HepG2 (cell line): ENCODE measurements around the gene TM6SF1. TPM values are rescaled to one million over a fixed set of nuclear protein-coding genes. Genes with fewer than 3 reads are reported as not detected.
A peak's percentile ranks its signal among the peaks of the same experiment; 100 is the strongest.

Source experiments
- ADNP ChIP-seq: sonication (generic); formaldehyde crosslinking; IDR thresholded peaks from 2 replicates; pipeline ENCODE4 v1.4.0; 2020; ENCODE audit warnings: missing genetic modification reagents
- AFF4 ChIP-seq: sonication (generic); formaldehyde crosslinking; IDR thresholded peaks from 2 replicates; pipeline ENCODE4 v1.4.0; 2020; ENCODE audit warnings: missing genetic modification reagents
- BCL3 ChIP-seq: sonication (generic); formaldehyde crosslinking; IDR thresholded peaks from 2 replicates; pipeline ENCODE4 v1.5.1; 2020; ENCODE audit warnings: mild to moderate bottlenecking, missing genetic modification reagents, moderate library complexity
- CEBPB ChIP-seq: IDR thresholded peaks from 2 replicates; pipeline ENCODE4 v1.6.1; 2011; ENCODE audit warnings: low read depth, low read length, improper control_type of control experiment, borderline replicate concordance
- ELK4 ChIP-seq: sonication (generic); formaldehyde crosslinking; IDR thresholded peaks from 2 replicates; pipeline ENCODE4 v1.9.0; 2021; ENCODE audit warnings: missing genetic modification reagents, borderline replicate concordance
- ETV6 ChIP-seq: sonication (generic); formaldehyde crosslinking; conservative IDR thresholded peaks from 2 replicates; pipeline ENCODE4 v1.4.0; 2020; ENCODE audit warnings: missing genetic modification reagents
- NFE2L2 ChIP-seq: fragments of 150-350 bp; IDR thresholded peaks from 2 replicates; pipeline ENCODE4 v1.6.1; 2014; ENCODE audit warnings: low read length
- PITX1 ChIP-seq: sonication (generic); formaldehyde crosslinking; IDR thresholded peaks from 2 replicates; pipeline ENCODE4 v1.5.1; 2020; ENCODE audit warnings: mild to moderate bottlenecking, missing genetic modification reagents
- PRDM4 ChIP-seq: sonication (generic); formaldehyde crosslinking; IDR thresholded peaks from 2 replicates; pipeline ENCODE4 v1.9.0; 2021; ENCODE audit warnings: missing genetic modification reagents, borderline replicate concordance
- SNAPC2 ChIP-seq: sonication (generic); formaldehyde crosslinking; IDR thresholded peaks from 2 replicates; pipeline ENCODE4 v1.8.1; 2022; ENCODE audit warnings: mild to moderate bottlenecking, missing genetic modification reagents
- SP2 ChIP-seq: sonication (generic); formaldehyde crosslinking; IDR thresholded peaks from 2 replicates; pipeline ENCODE4 v1.5.1; 2020; ENCODE audit warnings: mild to moderate bottlenecking, missing genetic modification reagents
- ZBED4 ChIP-seq: sonication (generic); formaldehyde crosslinking; IDR thresholded peaks from 2 replicates; pipeline ENCODE4 v1.4.0; 2020; ENCODE audit warnings: missing genetic modification reagents, borderline replicate concordance
- ZNF317 ChIP-seq: sonication (generic); formaldehyde crosslinking; IDR thresholded peaks from 2 replicates; pipeline ENCODE4 v1.5.0; 2020; ENCODE audit warnings: mild to moderate bottlenecking, missing genetic modification reagents
- ZNF672 ChIP-seq: sonication (generic); formaldehyde crosslinking; IDR thresholded peaks from 2 replicates; pipeline ENCODE4 v1.8.1; 2022; ENCODE audit warnings: missing genetic modification reagents
- ZNF7 ChIP-seq: IDR thresholded peaks from 2 replicates; pipeline ENCODE4 v1.6.1; 2016; ENCODE audit warnings: missing biosample characterization, missing genetic modification reagents
- ZNF816 ChIP-seq: sonication (generic); formaldehyde crosslinking; IDR thresholded peaks from 2 replicates; pipeline ENCODE4 v1.8.0; 2022; ENCODE audit warnings: missing genetic modification reagents, mild to moderate bottlenecking, borderline replicate concordance
- polyA plus RNA-seq, 8 experiments: library from polyadenylated mRNA; depleted of rRNA in 3 of 8; stranded (reverse) in 7 of 8; unstranded in 1 of 8; fragments of >200 nt; fragmentation: Illumina TruSeq in 4 of 8; extraction: Trizol in 4 of 8; gene quantifications; 2 replicates each; pipeline versions ENCODE4 v1.2.1 to v1.2.3, GENCODE V29; 2011 to 2016; ENCODE audit warnings: low read depth in 4 of 8, missing spikeins in 1 of 8, mixed read lengths in 1 of 8; ENCODE audit not compliant: insufficient read depth in 1 of 8
- total RNA-seq, 5 experiments: library from RNA; depleted of rRNA; stranded (reverse); fragments of >200 nt; fragmentation: Illumina TruSeq; extraction: Trizol; gene quantifications; 2 replicates each; pipeline ENCODE4 v1.2.3, GENCODE V29; 2016; ENCODE audit warnings: low read depth in 1 of 5

TM6SF1 gene
- total and polyA plus RNA-seq, 2 of the 13 experiments (the other 11 are each of a cell fraction or from before 2014, with no cell fraction given): not detected

GRCh38 chr15:83066734-83067637 lies 40.5 kb upstream of the TM6SF1 start, which contains the start of gene BTBD1 (continued):
- no peak for TF ChIP-seq ZNF7 (CRISPR knock-in tag)
- TF ChIP-seq ELK4 (CRISPR knock-in tag): no peak
- TF ChIP-seq ZNF672 (CRISPR knock-in tag): no peak
- no peak for TF ChIP-seq PITX1 (CRISPR knock-in tag)
- TF ChIP-seq ETV6: peak; percentile 91
- TF ChIP-seq ZBED4: no peak
- TF ChIP-seq CEBPB: no peak
- TF ChIP-seq SP2: no peak
- no peak for TF ChIP-seq ZNF816 (CRISPR knock-in tag)
- TF ChIP-seq AFF4 (CRISPR knock-in tag): no peak
- TF ChIP-seq ZNF317: no peak
- no peak for TF ChIP-seq NFE2L2
- peak; percentile 77; the same call in 1 of the 2 replicates for TF ChIP-seq BCL3
- TF ChIP-seq PRDM4 (CRISPR knock-in tag): no peak
- TF ChIP-seq ADNP (CRISPR knock-in tag): no peak
- no peak for TF ChIP-seq SNAPC2 (CRISPR knock-in tag)
